Stomach (tissue), 4 donors: Measurements from ENCODE around the gene PRKCQ.

Experiments
- EP300 ChIP-seq: sonication (generic); formaldehyde crosslinking; IDR thresholded peaks from one replicate; pipeline ENCODE4 v1.6.1; 2017; ENCODE audit warnings: antibody characterized with exemption
- POLR2A ChIP-seq, 4 donors: fragments of 450-650 bp; IDR thresholded peaks; one replicate each; pipeline ENCODE4 v1.6.1; 2016; ENCODE audit warnings: antibody characterized with exemption in 4 of 4, control low read depth in 2 of 4, mild to moderate bottlenecking in 1 of 4, moderate library complexity in 1 of 4

DNA sequence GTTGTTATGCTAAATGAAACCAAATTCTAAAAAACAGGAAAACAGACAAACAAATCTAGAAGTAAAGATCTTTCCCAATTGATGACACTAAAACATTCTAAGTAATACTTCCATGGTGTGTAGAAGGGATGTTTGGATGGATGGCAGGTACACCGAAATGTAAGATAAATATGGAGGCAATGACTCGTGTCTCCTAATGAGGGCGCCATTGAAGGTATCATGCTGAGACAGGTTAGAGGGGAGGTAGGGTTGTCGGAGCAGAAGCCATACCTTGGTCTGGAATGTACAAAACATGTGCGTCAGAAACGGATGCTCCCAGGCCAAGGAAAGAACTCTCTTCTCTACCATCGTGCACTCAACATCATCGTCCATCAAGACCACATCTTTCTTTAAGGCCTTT, 101.4 kb downstream of the PRKCQ start:
- TF ChIP-seq EP300 (no peak), POLR2A (IDR thresholded peaks at IDR 0.05) (no peak)
